ENCODE measurements around the gene CAPZB. TPM values are rescaled to one million over a fixed set of nuclear protein-coding genes. Genes with fewer than 3 reads are reported as not detected.

Gene CAPZB
- total RNA-seq, 2 donors from 2014 or later, result 291 to 399 TPM

DNA sequence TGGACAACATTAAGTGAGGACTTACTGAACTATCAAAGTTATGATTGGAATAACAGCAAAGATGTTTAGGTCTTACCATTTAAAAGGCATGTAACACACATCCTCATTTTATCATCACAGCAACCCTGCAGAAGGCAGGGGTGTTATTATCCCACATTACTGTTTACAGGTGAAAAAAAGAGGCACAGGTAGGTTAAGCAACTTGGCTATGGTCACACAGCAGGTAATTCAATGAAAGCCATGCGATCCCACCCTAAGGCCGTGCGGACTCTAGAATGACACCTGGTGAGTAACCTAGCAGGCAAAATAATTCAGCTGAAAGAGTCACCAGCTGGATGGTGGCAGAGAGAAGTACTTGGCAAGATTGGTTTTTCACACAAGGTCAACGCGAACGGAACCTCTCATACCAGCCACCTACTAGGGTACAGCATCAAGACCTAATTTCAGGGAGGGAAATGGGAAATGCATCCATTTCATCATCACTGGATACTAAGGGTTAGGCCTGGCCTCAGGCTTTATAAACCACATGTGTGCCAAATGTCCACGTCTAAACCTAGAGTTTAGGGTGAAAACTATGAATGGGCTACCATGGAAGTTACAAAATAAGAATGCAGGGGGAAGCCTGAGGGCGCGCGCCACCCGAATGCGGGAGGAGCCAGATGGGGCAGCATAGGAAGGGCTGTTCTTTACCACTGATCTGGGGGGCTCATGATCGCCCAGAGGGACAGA is 88.0 kb downstream of the CAPZB start:
- no peaks in the 10 kb centered on the region for H3K9me3 Mint-ChIP-seq
- H3K27me3 Mint-ChIP-seq, result no peaks in the 10 kb centered on the region
- H3K27ac Mint-ChIP-seq, result peak overlapping the region; percentile 92
- H3K4me3 Mint-ChIP-seq, result peak overlapping the region; percentile 38
- H3K36me3 Mint-ChIP-seq (ENCODE audit: low read depth), result peaks cover 51% of the 10 kb centered on the region
- ATAC-seq (replicated peaks), result no peak
- H3K4me1 Mint-ChIP-seq, result peaks cover 39% of the 10 kb centered on the region

GRCh38 chr1:19396280-19396679 is 89.1 kb downstream of the CAPZB start:
- no peak for ATAC-seq (replicated peaks)
- H3K4me3 Mint-ChIP-seq, result no peak overlapping the region
- H3K36me3 Mint-ChIP-seq (ENCODE audit: low read depth), result peaks cover 50% of the 10 kb centered on the region
- peak overlapping the region; percentile 92 for H3K27ac Mint-ChIP-seq
- no peaks in the 10 kb centered on the region for H3K9me3 Mint-ChIP-seq
- peaks cover 46% of the 10 kb centered on the region for H3K4me1 Mint-ChIP-seq
- no peaks in the 10 kb centered on the region for H3K27me3 Mint-ChIP-seq

- Mint-ChIP-seq H3K27ac (peak overlapping the region; percentile 73), H3K4me1 (peaks cover 48% of the 10 kb centered on the region), H3K4me3 (no peak overlapping the region), H3K36me3 (ENCODE audit: low read depth) (peaks cover 45% of the 10 kb centered on the region), H3K27me3 (no peaks in the 10 kb centered on the region), H3K9me3 (no peaks in the 10 kb centered on the region)
- ATAC-seq (replicated peaks), result no peak
Observed at GRCh38 chr1:19395678-19396192, 89.6 kb downstream of the CAPZB start.

DNA sequence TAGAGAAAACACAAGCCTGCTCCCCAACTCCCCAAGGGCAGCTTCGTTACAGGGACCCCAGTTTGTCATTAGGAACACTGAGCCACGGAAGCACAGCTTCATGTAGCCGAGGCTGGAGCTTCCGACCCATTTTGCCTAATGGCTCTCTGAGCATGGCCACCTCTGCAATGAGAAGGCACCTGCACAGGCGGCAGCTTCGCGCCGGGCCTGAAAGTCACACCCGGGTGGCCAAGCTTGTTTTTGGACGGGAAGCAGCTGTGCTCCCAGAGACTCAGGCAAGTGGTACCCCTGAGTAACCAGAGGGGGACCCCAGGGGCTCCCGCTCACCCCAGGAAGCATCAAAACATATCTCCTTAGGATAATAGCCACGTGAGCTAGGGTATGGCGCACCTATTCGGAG is 92.3 kb downstream of the CAPZB start:
- Mint-ChIP-seq H3K27ac (peak overlapping the region; percentile 50), H3K4me1 (peaks cover 40% of the 10 kb centered on the region), H3K27me3 (no peaks in the 10 kb centered on the region), H3K4me3 (no peak overlapping the region), H3K9me3 (no peaks in the 10 kb centered on the region), H3K36me3 (ENCODE audit: low read depth) (peaks cover 24% of the 10 kb centered on the region)
- ATAC-seq (replicated peaks), result no peak

GRCh38 chr1:19392221-19392620 is 93.1 kb downstream of the CAPZB start:
- Mint-ChIP-seq H3K36me3 (ENCODE audit: low read depth) (peaks cover 17% of the 10 kb centered on the region), H3K27ac (peak overlapping the region; percentile 97), H3K9me3 (no peaks in the 10 kb centered on the region), H3K4me3 (peak overlapping the region; percentile 89), H3K4me1 (peaks cover 35% of the 10 kb centered on the region), H3K27me3 (no peaks in the 10 kb centered on the region)
- ATAC-seq (replicated peaks), result no peak

GRCh38 chr1:19391596-19391981 is 93.8 kb downstream of the CAPZB start:
- H3K4me3 Mint-ChIP-seq, result peak overlapping the region; percentile 89
- peaks cover 35% of the 10 kb centered on the region for H3K4me1 Mint-ChIP-seq
- no peaks in the 10 kb centered on the region for H3K27me3 Mint-ChIP-seq
- ATAC-seq (replicated peaks), result peak; percentile 13
- H3K36me3 Mint-ChIP-seq (ENCODE audit: low read depth), result peaks cover 12% of the 10 kb centered on the region
- H3K27ac Mint-ChIP-seq, result peak overlapping the region; percentile 97
- H3K9me3 Mint-ChIP-seq, result no peaks in the 10 kb centered on the region

DNA sequence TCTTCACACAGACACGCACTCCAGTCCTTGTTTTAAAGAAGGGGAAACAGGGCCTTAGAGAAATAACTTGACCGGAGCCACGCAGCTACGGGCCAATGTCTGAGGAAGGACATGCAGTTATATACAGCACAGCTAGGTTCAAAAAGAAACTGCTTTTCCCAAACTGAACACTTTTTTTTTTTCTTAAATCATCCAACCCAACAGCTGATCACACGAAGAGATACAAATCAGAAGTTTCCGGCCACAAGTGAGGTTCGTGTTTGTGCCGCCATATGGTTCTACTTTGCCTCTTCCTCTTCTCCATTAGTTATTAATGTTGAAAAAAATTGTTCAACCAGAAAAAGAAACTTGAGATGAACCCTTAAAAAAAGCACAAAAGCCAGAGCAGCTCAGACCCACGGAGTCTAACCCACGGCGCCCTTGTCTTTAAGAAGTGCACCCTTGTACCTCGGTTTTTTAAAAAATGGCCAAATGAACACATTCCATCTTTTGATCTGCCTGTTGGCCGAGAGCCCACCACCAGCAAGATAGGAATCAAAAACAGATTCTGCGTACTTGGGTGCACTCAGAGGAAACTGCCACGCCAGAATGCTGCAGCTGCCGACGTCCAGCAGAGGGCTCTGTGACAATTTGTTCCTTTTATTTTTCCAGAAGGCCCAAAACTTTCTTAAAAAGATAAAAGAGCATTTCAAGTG is 94.3 kb downstream of the CAPZB start:
- peaks cover 12% of the 10 kb centered on the region for H3K36me3 Mint-ChIP-seq (ENCODE audit: low read depth)
- no peaks in the 10 kb centered on the region for H3K27me3 Mint-ChIP-seq
- peaks cover 35% of the 10 kb centered on the region for H3K4me1 Mint-ChIP-seq
- no peaks in the 10 kb centered on the region for H3K9me3 Mint-ChIP-seq
- H3K27ac Mint-ChIP-seq, result peak overlapping the region; percentile 97
- peak; percentile 57 for ATAC-seq (replicated peaks)
- peak overlapping the region; percentile 89 for H3K4me3 Mint-ChIP-seq

- H3K27ac Mint-ChIP-seq, result peak overlapping the region; percentile 97
- no peaks in the 10 kb centered on the region for H3K27me3 Mint-ChIP-seq
- peaks cover 30% of the 10 kb centered on the region for H3K4me1 Mint-ChIP-seq
- peaks cover 14% of the 10 kb centered on the region for H3K36me3 Mint-ChIP-seq (ENCODE audit: low read depth)
- H3K4me3 Mint-ChIP-seq, result peak overlapping the region; percentile 89
- ATAC-seq (replicated peaks), result no peak
- no peaks in the 10 kb centered on the region for H3K9me3 Mint-ChIP-seq
Observed at GRCh38 chr1:19390166-19390850, 95.0 kb downstream of the CAPZB start.

GRCh38 chr1:19388980-19389379 is 96.4 kb downstream of the CAPZB start:
- Mint-ChIP-seq H3K4me1 (peaks cover 35% of the 10 kb centered on the region), H3K27ac (peak overlapping the region; percentile 61), H3K36me3 (ENCODE audit: low read depth) (peaks cover 21% of the 10 kb centered on the region), H3K27me3 (no peaks in the 10 kb centered on the region), H3K9me3 (no peaks in the 10 kb centered on the region), H3K4me3 (peak overlapping the region; percentile 89)
- no peak for ATAC-seq (replicated peaks)

DNA sequence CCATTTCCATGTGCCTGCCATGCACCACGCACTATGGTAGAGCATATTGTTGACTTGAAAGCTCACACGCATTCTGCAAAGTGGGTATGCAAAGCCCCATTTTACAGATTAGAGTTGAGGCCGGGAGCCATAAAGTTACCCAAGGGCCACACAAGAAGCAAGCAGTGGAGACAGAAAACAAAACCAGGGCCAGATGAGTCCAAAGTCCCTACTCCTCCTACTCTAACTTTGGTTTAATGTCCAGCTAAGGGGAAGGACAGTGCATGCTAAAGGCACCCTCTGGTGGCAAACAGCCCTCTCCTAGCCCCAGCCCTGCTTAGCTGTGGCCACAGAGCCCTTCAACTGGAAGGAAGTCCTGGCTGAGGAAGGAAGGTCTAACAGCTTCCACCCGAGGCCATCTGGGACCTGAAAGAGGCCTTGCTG is 98.3 kb downstream of the CAPZB start:
- no peak for ATAC-seq (replicated peaks)
- no peaks in the 10 kb centered on the region for H3K27me3 Mint-ChIP-seq
- H3K36me3 Mint-ChIP-seq (ENCODE audit: low read depth), result peaks cover 39% of the 10 kb centered on the region
- H3K27ac Mint-ChIP-seq, result peak overlapping the region; percentile 61
- no peak overlapping the region for H3K4me3 Mint-ChIP-seq
- peaks cover 36% of the 10 kb centered on the region for H3K4me1 Mint-ChIP-seq
- H3K9me3 Mint-ChIP-seq, result no peaks in the 10 kb centered on the region

- H3K27me3 Mint-ChIP-seq, result no peaks in the 10 kb centered on the region
- H3K27ac Mint-ChIP-seq, result peak overlapping the region; percentile 61
- H3K36me3 Mint-ChIP-seq (ENCODE audit: low read depth), result peaks cover 49% of the 10 kb centered on the region
- no peaks in the 10 kb centered on the region for H3K9me3 Mint-ChIP-seq
- H3K4me1 Mint-ChIP-seq, result peaks cover 29% of the 10 kb centered on the region
- ATAC-seq (replicated peaks), result no peak
- no peak overlapping the region for H3K4me3 Mint-ChIP-seq
Observed at GRCh38 chr1:19385869-19386591, 99.3 kb downstream of the CAPZB start.

GRCh38 chr1:19385221-19385620 is 100.1 kb downstream of the CAPZB start:
- H3K4me1 Mint-ChIP-seq, result peaks cover 23% of the 10 kb centered on the region
- no peak for ATAC-seq (replicated peaks)
- H3K4me3 Mint-ChIP-seq, result no peak overlapping the region
- no peaks in the 10 kb centered on the region for H3K27me3 Mint-ChIP-seq
- H3K9me3 Mint-ChIP-seq, result no peaks in the 10 kb centered on the region
- peak overlapping the region; percentile 52 for H3K27ac Mint-ChIP-seq
- peaks cover 57% of the 10 kb centered on the region for H3K36me3 Mint-ChIP-seq (ENCODE audit: low read depth)

- H3K9me3 Mint-ChIP-seq, result no peaks in the 10 kb centered on the region
- H3K4me3 Mint-ChIP-seq, result no peak overlapping the region
- peaks cover 61% of the 10 kb centered on the region for H3K36me3 Mint-ChIP-seq (ENCODE audit: low read depth)
- no peak for ATAC-seq (replicated peaks)
- H3K27me3 Mint-ChIP-seq, result no peaks in the 10 kb centered on the region
- H3K27ac Mint-ChIP-seq, result peak overlapping the region; percentile 52
- peaks cover 21% of the 10 kb centered on the region for H3K4me1 Mint-ChIP-seq
Observed at GRCh38 chr1:19384772-19385187, 100.6 kb downstream of the CAPZB start.

- H3K27ac Mint-ChIP-seq, result peak overlapping the region; percentile 52
- no peaks in the 10 kb centered on the region for H3K9me3 Mint-ChIP-seq
- H3K27me3 Mint-ChIP-seq, result no peaks in the 10 kb centered on the region
- peaks cover 68% of the 10 kb centered on the region for H3K36me3 Mint-ChIP-seq (ENCODE audit: low read depth)
- peaks cover 20% of the 10 kb centered on the region for H3K4me1 Mint-ChIP-seq
- no peak overlapping the region for H3K4me3 Mint-ChIP-seq
- ATAC-seq (replicated peaks), result no peak
Observed at GRCh38 chr1:19384113-19384512, 101.2 kb downstream of the CAPZB start.
